Cortex of kidney (tissue), 1 donor: ENCODE measurements around the gene IP6K3.

Source experiments
- DNase-seq: peaks from one replicate; lab custom pipeline; 2025; lab: John Stamatoyannopoulos, UW

Gene IP6K3

DNA sequence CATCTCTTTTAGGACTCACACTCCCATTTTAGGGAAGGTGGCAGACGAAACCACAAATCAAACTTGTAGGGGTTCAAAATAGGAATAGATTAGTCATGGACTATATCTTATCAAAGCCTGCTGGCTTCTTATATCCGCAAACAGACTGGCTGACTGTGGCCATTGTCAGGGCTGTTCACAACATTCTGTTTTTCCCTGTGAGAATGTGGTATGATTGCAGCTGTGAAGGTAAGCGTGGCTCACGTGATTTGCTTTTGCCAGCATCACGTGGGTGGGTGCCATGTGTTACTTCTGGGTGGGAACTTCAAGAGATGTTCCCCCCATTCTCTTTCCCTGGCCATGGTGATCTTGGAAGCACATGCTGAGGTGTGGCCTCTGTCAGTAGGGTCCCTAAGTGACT lies 5.9 kb downstream of the IP6K3 start:
- no peak for DNase-seq

DNA sequence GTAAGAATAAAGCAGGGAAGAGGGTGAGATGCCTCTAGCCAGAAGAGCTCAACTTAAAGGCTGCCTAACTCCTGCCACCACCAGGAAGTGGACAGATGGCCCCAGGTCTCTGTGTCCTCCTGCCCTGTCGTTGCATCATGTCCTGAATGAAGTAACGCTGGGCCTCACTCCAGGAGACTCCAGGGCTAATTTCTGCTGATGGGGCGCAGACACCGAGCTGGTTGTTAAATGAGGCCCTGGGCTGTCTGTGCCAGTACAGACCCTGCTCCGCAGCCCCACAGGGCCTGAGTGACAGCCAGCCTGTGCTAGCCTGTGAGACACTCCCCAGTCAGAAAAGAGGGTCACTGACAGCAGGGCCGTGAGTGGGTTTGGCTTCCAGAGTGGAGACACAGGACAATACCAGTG lies 6.5 kb downstream of the IP6K3 start:
- no peak for DNase-seq

DNA sequence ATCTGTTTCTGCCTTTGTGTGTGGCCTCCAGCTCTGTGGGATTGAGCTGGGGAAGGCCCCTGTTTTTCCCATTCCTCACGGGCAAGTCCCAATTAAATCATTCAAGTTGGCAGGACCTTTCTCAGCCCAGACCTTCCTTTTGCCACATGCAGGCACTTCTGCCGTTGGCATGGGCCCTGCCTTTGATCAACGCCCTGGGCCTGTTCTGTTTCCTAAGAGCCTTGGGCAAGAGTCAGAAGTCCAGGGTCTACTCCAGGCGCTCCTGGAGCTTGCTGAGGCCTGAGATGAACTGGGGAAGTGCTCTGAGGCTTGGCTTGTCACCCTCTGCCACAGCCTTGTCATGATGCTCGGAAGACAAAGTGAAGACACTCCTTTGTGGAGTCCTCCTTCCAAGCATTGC lies 7.1 kb downstream of the IP6K3 start:
- no peak for DNase-seq

DNA sequence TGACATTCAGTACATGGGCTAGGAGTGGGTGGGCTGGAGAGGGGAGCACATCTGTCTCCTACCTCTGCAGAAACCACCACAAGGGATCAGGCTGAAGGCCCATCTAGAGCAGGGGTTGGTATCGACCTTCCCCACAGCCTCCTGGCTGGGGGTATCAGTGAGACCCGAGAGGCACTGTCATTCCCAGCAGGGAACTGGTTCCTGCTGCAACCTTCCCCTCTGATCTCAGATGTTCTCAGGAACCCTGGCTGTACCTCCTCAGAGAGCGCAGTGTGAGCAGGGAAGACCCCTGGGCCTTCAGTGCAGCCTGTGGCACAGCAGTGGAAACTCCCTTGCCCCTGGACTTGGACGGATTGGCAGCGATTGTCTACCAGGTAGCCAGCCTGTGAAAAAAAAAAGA lies 7.8 kb downstream of the IP6K3 start:
- no peak for DNase-seq

DNA sequence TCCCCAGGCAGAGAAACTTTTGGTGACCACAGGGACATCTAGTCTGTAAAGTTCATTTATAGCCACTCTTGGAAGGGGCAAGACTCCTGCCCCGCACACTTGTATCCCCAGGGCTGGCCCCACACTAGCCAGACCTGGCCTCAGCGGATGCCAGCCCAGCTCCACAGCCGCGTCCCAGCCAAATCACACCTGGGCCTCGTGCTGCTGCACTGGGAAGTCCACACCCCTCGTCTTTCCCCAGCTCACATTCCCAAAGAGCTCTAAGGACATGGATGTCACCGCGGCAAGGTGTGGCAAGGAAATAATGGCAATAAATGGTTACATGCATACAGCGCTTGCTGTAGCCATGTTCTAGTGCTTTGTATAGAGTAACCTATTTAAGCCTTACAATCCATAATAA lies 8.6 kb downstream of the IP6K3 start:
- no peak for DNase-seq

DNA sequence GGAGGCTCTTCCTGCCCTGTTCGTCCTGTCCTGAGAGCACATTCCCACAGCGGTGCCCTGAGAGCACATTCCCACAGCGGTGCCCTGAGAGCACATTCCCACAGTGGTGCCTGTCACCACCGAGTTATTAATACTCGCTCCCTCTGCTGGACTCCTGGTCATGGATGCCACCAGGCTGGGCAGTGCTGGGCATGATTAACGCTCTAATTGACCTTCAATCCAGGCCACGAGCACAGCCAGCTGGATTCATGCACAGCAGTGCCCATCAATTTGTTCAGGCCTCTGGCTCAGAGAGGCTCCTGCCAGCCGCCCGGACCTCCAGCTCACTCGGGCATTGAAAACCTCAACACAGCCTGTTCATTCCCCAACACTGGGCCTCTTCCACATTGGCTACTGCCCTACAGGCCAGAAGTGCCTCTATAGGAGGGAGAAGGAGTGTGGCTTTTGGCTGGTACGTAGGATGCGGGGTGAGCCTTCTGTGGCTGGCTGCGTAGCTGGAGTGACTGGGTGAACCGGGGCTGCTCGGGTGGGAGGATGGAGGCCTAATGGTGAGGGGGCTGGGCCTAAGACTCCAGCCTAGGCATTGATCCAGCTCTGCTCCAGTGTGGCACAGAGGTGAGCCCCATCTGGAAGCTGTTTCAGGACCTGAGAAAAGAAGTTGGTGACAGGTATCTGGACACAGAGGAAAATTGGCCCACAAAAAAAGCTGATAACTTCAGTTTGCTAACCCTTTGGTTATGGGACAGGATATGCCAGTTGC lies 9.3 kb downstream of the IP6K3 start:
- no peak for DNase-seq

DNA sequence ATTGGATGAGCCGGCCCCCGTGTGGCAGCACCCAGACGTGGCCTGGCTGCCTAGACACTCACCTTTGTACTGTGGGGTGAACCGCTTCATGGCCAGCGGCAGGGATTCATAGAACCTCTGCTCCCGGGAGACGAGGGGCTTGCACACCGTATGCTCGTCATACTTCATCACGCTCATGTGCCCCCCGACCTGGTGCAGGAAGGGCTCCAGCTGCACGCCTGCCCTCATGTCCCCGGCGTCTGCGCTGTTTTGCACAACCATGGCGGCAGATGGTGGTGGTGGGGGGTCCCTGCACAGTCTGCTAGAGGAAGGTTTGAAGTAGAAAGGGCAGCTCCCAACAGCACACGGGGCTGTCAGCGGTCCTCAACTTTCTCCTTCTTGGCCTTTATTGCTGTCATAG lies 11.5 kb downstream of the IP6K3 start:
- DNase-seq: no peak

DNA sequence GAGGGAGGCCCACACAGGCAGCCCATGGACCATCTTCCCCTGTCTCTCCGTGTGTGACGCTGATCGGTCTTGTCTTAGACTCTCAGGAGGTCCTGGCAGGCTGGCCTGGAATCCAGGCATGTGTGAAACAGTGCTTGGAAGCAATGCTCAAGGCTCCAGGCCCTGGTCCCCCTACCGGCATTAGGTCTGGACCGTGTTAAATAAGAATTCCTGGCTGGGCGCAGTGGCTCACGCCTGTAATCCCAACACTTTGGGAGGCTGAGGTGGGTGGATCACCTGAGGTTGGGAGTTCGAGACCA lies 13.0 kb downstream of the IP6K3 start:
- DNase-seq: no peak

DNA sequence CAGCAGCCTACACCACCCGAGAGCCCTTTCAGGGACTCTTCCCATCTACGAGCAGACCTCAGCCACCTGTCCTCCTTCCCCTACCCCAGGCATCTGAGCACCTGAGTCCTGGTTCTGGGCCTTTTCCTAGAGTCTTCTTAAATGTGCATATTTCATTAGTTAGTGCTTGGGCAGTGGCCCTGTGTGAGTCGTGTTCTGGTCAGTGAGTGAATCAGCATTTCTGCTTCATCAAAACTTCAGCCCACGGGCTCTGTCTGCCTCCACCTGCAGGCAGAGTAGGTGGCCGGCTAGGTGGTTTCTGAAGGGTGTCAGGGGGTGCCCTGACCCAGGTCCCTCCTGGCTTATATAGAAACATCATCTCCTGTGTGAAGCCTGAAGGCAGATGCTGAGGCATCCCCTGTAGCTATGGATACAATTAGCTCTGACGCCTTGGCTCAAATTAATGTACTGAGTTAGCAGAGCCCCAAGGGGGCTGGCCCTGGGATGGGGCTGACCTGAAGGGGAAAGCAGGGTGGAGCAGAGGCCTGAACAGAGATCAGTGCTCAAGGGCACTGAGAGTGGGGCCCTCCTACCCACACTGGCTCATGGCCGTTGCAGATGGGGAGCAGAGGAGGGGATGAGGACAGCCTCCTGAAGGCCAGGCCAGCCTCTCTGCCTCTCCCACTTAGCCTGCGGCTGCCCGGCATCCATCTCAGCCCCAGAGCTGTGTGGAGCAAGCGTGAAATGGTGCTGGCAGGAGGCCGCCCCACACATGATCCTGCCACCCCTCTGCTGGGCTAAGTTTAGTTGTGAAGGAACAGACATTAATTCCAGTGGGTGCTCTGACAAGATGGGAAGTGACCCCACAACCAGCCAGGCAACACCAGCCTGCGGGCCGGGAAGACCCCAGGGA lies 13.6 kb downstream of the IP6K3 start:
- DNase-seq: no peak

DNA sequence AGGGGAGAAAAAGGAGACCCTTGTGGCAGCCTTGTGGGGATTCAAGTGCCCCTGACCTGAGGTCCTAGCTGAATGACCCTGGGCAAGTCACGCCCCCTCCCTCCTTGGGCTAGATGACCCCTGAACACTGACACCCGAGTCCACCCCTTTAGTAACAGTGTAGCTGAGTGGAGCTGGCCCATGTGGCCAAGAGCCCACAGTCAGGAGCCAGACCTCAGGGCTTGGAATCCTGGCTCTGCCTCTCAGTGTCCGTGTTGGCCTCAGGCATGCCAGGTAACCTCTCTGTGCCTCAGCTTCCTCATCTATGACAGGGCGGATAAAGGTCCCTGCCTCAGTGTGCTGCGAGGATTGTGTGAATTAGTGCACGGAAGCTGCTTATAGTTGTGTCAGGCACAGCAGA lies 14.3 kb downstream of the IP6K3 start:
- DNase-seq: no peak

DNA sequence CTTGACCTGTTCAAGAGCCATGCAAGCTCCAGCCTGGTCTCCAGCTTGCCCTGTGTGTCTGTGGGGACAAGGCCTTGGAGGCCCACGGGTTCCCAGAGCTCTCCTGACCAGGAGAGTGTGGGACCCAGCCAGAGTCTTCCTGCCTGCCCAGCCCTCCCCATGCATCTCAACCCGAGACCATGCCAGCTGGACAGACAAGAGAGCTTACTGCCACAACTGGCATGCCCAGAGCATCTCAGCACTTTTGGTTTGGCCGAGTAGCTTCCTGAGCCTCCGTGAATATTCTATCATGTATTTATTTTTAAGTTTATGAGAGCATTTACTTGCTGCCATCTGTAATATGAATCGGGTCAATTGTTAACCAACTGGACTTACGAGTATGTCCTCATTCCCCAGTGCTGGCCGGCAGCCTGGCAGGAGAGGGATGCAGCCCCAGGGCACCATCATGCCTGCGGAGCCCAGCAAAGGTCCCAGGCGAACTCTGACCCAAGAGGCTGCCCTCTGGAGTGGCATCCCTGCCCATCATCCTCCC lies 14.9 kb downstream of the IP6K3 start:
- no peak for DNase-seq

DNA sequence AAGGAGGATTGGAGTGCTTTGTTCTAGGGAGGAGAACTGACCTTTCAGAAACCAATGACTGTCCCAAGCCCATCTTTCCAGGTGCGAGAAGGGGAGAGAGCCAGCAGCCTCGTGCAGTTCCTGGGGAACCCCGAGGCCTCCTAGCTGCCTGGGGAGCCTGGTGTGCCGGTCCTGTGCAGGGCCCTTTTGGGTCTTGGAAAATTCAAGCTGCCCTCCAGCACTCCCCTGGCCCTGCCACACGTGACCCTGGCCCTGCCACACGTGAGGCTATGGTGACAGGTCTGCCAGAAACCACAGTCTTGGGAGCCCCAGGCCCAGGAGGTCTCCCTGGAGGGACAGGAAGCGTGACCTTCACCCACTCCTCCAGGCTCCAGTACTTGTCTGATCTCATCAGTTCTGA lies 15.7 kb downstream of the IP6K3 start:
- no peak for DNase-seq

DNA sequence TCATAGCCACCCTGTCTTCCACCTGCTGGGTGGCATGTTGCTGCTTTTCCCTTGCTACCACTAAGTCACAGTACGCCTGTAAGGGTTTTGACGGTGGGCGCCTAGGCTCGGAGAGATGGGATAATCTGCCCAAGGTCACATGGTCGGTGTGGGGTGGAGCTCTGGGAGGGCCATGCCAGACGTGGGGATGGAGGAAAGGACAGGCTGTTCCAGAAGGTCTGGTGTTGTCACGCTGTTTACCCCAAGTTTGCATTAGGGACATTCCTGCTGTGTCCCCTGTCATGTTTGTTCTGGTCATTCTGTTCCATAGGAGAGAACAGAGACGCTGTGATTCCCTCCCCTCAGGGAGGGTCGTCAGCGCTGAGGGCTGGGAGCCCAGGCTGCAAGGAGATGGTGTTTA lies 16.1 kb downstream of the IP6K3 start:
- no peak for DNase-seq

DNA sequence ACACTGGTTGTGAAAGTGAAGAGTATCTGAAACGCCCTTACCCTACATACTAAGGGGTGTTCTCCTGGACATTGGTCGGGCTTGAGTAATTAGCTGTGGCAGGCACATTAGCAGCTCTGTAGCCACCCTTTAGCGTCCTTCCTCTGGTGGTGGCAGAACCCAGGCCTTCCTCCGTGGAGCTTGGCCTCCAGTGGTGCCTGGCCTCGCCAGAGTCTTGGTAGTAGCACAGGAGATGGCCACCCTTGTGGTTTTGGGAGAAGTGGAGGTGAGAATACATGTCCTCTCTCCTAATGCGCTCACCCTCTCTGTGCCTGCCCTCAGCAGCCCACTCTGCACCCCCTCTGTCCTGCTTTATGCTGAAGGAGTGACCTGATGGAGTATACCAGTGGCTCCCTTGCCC lies 17.6 kb downstream of the IP6K3 start:
- no peak for DNase-seq

DNA sequence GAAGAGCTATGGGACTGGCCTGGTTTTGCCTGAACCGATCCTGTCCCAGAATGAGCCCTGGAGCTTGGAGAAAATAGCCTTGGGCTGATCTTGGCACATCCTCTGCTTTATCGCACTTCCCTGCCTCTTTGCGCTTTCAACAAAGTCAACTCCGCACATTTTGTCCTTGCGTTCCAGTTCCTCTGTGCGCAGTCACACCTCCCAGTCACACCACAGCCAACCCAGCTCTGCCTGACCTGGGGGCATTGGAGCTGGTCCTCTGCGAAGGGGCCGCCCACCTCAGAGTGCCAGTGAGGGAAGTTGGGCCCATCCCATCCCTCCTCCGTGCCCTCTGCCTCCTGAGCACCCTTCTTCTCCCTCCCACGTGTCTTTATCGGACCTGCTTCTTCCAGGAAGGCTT lies 18.3 kb downstream of the IP6K3 start:
- no peak for DNase-seq

DNA sequence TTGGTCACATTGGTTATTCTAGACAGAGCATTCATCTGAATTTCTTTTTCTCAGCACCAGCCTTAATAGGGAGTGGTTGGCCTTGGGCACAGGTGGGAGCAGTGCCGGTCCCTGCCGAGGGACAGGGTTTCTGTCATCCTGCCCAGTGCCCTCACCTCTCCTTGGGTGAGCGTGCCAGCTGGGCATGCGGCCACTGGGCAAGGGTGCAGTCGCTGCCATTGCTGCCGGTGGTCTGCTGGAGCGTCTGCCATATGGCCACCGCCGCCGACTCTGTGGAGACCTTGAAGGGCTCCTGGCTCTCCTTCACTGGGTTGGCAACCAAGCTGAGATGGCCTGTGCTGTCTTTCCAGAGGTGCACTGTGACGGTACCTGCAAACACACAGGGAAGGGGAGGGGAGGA lies 18.8 kb downstream of the IP6K3 start:
- no peak for DNase-seq

DNA sequence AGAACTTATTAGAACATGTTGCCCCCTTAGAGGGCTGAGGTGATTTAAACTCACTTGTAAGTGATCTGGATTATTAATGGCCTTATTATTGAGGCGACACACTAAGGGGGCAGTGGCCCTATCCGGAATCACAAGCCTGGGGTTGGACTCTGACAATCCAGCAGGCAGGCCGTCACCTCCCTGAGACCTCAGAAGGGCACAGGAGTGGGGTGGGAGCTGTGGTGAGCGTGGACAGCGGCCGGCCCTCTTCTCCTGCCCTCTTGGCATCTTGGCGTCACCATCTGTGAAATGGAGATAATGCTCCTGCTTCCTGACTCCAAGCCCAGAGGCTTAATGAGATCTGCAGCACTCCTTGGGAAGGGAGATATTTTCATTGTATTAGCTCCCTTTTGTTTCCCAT lies 19.6 kb downstream of the IP6K3 start:
- DNase-seq: no peak

DNA sequence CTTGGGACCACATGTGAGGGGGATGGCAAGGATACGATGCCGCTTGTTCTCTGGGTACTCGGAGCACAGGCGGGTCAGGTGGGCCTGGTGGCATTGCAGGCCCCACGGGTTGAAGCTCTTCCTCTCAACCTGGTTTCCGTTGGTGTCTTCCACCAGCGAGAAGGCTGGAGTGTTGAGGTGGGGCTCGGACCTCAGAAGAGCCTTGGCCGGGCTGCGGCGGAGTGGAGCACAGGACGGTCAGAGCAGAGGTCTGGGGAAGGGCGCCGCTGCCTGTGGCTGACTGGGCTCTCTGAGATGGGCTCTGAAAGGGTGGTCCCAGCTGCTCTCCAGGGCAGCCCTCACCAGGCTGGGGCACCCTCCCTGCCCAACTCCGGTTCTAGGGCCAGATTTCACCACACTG lies 20.0 kb downstream of the IP6K3 start:
- no peak for DNase-seq

DNA sequence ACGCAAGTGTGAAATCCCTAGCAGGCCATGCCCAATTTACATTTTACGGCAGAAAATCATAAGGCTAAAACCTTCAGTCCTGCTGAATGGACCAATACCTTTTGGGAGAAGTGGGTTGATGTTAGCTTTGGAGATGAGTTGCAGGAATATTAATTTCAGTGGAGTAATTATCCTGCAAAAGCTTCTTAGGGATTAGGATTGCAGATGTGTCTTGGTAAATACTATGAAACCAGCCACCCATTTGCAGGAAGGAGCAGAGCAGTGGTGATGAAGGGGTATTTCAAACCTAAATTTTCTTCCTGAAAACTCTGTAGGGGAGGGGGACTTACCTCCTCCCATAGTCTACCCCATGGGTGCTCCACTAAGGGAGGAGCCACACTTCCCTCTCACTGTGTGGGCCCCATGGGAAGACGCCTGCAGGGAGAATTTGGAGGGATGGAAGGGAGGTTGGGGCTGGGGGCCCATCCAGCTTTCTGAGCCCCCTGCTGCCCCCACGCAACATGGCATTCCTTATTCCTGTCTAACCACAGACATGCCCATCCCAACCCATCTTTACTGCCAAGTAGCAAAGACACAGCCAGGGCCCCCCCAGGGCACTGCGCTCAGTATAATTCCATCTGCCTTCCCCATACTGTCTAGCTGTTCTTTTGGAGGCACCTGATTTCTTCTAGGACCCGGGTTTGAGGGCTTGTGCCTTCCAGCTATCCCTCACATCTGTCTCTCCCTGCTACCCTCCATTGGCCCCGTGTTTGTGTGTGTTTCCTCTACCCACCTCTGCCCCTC lies 20.6 kb downstream of the IP6K3 start:
- no peak for DNase-seq

DNA sequence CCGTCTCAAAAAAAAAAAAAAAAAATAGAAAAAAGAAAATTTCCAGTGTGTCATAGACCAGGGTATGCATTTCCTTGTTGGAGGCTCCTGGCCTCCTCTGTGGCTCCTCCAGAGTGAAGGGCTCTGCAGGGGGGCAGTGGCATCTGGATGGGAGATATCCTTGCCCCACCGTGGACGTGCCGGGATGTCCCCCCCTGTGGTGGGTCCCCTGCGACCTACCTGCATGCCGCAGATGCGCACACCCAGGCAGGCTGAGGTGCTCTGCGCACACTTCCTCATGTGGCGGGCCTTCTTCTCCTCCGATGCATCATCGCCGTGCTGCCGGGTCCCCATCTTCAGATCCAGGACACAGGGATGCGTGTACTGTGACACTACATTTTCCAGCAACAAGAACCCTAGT lies 21.5 kb downstream of the IP6K3 start:
- no peak for DNase-seq

DNA sequence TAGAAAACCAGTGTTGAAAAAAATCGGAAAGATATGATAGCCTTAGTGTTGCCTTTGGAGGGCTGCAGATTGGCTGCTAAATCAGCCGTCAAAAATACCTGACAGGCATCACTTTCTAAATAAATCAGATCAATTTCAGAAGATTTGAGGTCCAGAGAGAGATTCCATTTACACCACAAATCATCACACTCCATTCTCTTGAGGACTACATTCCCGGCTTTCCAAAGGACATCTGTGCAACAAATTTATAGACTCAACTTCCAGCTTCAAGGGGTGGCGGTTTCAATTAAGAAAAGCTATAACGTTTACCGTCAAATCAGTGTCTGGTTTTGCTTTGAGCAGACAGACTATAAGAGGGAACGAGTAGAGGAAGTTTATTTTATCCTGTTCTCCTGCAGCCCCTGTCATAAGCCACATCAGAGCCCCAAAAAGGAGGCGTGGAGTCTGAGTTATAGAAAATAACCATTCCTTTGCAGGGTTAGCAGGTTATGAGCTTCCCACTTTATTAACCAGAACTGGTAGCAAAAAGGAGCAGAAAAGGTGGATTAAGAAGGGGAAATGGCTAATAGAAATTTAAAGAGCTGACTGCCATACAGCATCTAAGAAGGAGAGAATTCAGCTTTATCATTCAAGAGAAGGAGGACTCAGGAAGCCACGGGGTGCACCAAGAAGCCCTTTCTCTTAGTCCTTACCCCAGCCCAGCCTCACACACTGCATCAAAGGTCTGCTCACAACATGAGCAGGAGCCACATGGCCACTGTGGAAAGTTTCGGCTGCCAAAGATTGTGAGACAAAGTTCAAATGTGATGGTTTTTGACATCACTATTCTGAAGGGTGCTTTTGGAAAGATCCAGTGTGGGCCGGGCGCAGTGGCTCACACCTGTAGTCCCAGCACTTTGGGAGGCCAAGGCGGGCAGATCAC lies 22.3 kb downstream of the IP6K3 start:
- no peak for DNase-seq
